Measurements from ENCODE around the gene OR2T12.
"Not testable (repeated sequence)": the region's sequence is repeated elsewhere in the genome, so short reads cannot be mapped to it uniquely, and the experiment has no call there.

The OR2T12 gene

GRCh38 chr1:248303324-248303723 lies at the start of gene OR2T12:
Gene OR2T12 (minus strand): TSS chr1:248303424. CDS start chr1:248295578, 7,846 bp downstream.
- no peak for TF ChIP-seq CTCF (IDR thresholded peaks at IDR 0.05; ENCODE audit: unreplicated experiment in 3 of 3)
- Mint-ChIP-seq H3K4me3 (no peak within 1 kb of the TSS), H3K4me1 (no peaks in the 10 kb centered on the region), H3K27me3 (ENCODE audit: low read depth) (no peaks in the 10 kb centered on the region), H3K36me3 (ENCODE audit: low read depth) (no peaks in the 10 kb centered on the region), H3K9me3 (peaks cover 43% of the 10 kb centered on the region), H3K27ac (no peak within 1 kb of the TSS)

- no peak within 1 kb of the TSS for H3K4me3 Mint-ChIP-seq
- no peak within 1 kb of the TSS for H3K27ac Mint-ChIP-seq
- H3K36me3 Mint-ChIP-seq (ENCODE audit: low read depth), result no peaks in the 10 kb centered on the region
- H3K9me3 Mint-ChIP-seq, result peaks cover 22% of the 10 kb centered on the region
- TF ChIP-seq CTCF (IDR thresholded peaks at IDR 0.05; ENCODE audit: unreplicated experiment in 3 of 3), result no peak
- no peaks in the 10 kb centered on the region for H3K4me1 Mint-ChIP-seq
- H3K27me3 Mint-ChIP-seq (ENCODE audit: low read depth), result no peaks in the 10 kb centered on the region
Observed at GRCh38 chr1:248348475-248348874, 45.3 kb upstream of the OR2T12 start, which contains the start of gene OR14C36. Gene OR14C36 (plus strand): TSS chr1:248348775. CDS start chr1:248348775, 0 bp downstream.

GRCh38 chr1:248343451-248343850 lies 40.2 kb upstream of the OR2T12 start:
- peaks cover 3% of the 10 kb centered on the region for H3K36me3 Mint-ChIP-seq (ENCODE audit: low read depth)

GRCh38 chr1:248324468-248324867 lies 21.2 kb upstream of the OR2T12 start, which contains the start of gene OR2M7:
Gene OR2M7 (minus strand): TSS chr1:248324568. CDS start chr1:248324568, 0 bp downstream.
- Mint-ChIP-seq H3K27me3 (ENCODE audit: low read depth) (no peaks in the 10 kb centered on the region), H3K9me3 (peaks cover 46% of the 10 kb centered on the region), H3K36me3 (ENCODE audit: low read depth) (no peaks in the 10 kb centered on the region), H3K27ac (no peak within 1 kb of the TSS), H3K4me1 (no peaks in the 10 kb centered on the region), H3K4me3 (no peak within 1 kb of the TSS)
- TF ChIP-seq CTCF (IDR thresholded peaks at IDR 0.05; ENCODE audit: unreplicated experiment in 3 of 3), result no peak

More at GRCh38 chr1:248343451-248343850, 40.2 kb upstream of the OR2T12 start:
- H3K27ac Mint-ChIP-seq, result no peak overlapping the region
- H3K4me3 Mint-ChIP-seq, result no peak overlapping the region
- TF ChIP-seq CTCF (IDR thresholded peaks at IDR 0.05; ENCODE audit: unreplicated experiment in 3 of 3), result no peak
- no peaks in the 10 kb centered on the region for H3K4me1 Mint-ChIP-seq
- H3K27me3 Mint-ChIP-seq (ENCODE audit: low read depth), result no peaks in the 10 kb centered on the region
- H3K9me3 Mint-ChIP-seq, result peaks cover 34% of the 10 kb centered on the region

GRCh38 chr1:248316796-248317195 lies 13.6 kb upstream of the OR2T12 start:
- H3K27me3 Mint-ChIP-seq (ENCODE audit: low read depth), result no peaks in the 10 kb centered on the region
- H3K36me3 Mint-ChIP-seq (ENCODE audit: low read depth), result no peaks in the 10 kb centered on the region
- H3K4me3 Mint-ChIP-seq, result no peak overlapping the region

GRCh38 chr1:248306740-248307139 lies 3.5 kb upstream of the OR2T12 start:
- H3K27ac Mint-ChIP-seq; H3K36me3 Mint-ChIP-seq (ENCODE audit: low read depth); H3K4me3 Mint-ChIP-seq; H3K27me3 Mint-ChIP-seq (ENCODE audit: low read depth); H3K4me1 Mint-ChIP-seq: not testable (repeated sequence)
- peaks cover 43% of the 10 kb centered on the region for H3K9me3 Mint-ChIP-seq

More at GRCh38 chr1:248316796-248317195, 13.6 kb upstream of the OR2T12 start:
- Mint-ChIP-seq H3K27ac (no peak overlapping the region), H3K4me1 (no peaks in the 10 kb centered on the region), H3K9me3 (peaks cover 74% of the 10 kb centered on the region)
- TF ChIP-seq CTCF (IDR thresholded peaks at IDR 0.05; ENCODE audit: unreplicated experiment in 3 of 3), result no peak
